ENCODE results near the gene MCUB. TPM values are rescaled to one million over a fixed set of nuclear protein-coding genes. Genes with fewer than 3 reads are reported as not detected.
A peak's percentile ranks its signal among the peaks of the same experiment; 100 is the strongest.

Gene MCUB
- total and polyA plus RNA-seq, 9 of the 15 experiments (the other 6 are each of a cell fraction or from before 2014, with no cell fraction given) = 1.4 to 21.5 (median 5.4) TPM

GRCh38 chr4:109702950-109703663 lies 143.1 kb downstream of the MCUB start, which contains the start of gene CASP6 (continued):
- TF ChIP-seq ZNF639 (CRISPR knock-in tag; conservative IDR thresholded peaks at IDR 0.05 in 1 of 2, IDR thresholded peaks at IDR 0.05 in 1 of 2) = peak in 1 of 2 experiments; percentile 62; a peak in 1 of 4 replicates
- no peak for TF ChIP-seq POLR3A (IDR thresholded peaks at IDR 0.05; ENCODE audit: borderline replicate concordance, extremely low read depth, insufficient read depth, insufficient read length)
- TF ChIP-seq, protein P1, sequence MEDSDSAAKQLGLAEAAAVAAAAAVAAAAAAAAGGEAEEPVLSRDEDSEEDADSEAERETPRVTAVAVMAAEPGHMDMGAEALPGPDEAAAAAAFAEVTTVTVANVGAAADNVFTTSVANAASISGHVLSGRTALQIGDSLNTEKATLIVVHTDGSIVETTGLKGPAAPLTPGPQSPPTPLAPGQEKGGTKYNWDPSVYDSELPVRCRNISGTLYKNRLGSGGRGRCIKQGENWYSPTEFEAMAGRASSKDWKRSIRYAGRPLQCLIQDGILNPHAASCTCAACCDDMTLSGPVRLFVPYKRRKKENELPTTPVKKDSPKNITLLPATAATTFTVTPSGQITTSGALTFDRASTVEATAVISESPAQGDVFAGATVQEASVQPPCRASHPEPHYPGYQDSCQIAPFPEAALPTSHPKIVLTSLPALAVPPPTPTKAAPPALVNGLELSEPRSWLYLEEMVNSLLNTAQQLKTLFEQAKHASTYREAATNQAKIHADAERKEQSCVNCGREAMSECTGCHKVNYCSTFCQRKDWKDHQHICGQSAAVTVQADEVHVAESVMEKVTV (CRISPR knock-in tag; IDR thresholded peaks at IDR 0.05) = peak; percentile 53
- TF ChIP-seq SUPT5H (IDR thresholded peaks at IDR 0.05) = peak; percentile 84
- TF ChIP-seq HBP1 (CRISPR knock-in tag; IDR thresholded peaks at IDR 0.05) = no peak
- TF ChIP-seq RBBP5 (IDR thresholded peaks at IDR 0.05; ENCODE audit: borderline replicate concordance, insufficient read depth, low read length, poor library complexity, severe bottlenecking) = peak; percentile 66
- TF ChIP-seq ATF1 (CRISPR knock-in tag; IDR thresholded peaks at IDR 0.05) = no peak
- TF ChIP-seq ATF1 (tag; IDR thresholded peaks at IDR 0.05) = peak; percentile 47
- TF ChIP-seq TAF9B (IDR thresholded peaks at IDR 0.05; ENCODE audit: partially characterized antibody) = no peak
- peak; percentile 68 to 72 for TF ChIP-seq RAD21 (CRISPR knock-in tag; conservative IDR thresholded peaks at IDR 0.05 in 1 of 2, IDR thresholded peaks at IDR 0.05 in 1 of 2)
- TF ChIP-seq CCNT2 (IDR thresholded peaks at IDR 0.05; ENCODE audit: borderline replicate concordance, extremely low read depth, insufficient read length, low read depth, low read length) = peak; percentile 71
- TF ChIP-seq TFAP4 (CRISPR knock-in tag; IDR thresholded peaks at IDR 0.05; ENCODE audit: borderline replicate concordance) = peak; percentile 55
- TF ChIP-seq ZNF780A (CRISPR knock-in tag; IDR thresholded peaks at IDR 0.05) = no peak
- no peak for TF ChIP-seq MXI1 (IDR thresholded peaks at IDR 0.05; ENCODE audit: low read depth, low read length)
- no peak for TF ChIP-seq TSC22D4 (tag; IDR thresholded peaks at IDR 0.05)
- TF ChIP-seq, protein P2, sequence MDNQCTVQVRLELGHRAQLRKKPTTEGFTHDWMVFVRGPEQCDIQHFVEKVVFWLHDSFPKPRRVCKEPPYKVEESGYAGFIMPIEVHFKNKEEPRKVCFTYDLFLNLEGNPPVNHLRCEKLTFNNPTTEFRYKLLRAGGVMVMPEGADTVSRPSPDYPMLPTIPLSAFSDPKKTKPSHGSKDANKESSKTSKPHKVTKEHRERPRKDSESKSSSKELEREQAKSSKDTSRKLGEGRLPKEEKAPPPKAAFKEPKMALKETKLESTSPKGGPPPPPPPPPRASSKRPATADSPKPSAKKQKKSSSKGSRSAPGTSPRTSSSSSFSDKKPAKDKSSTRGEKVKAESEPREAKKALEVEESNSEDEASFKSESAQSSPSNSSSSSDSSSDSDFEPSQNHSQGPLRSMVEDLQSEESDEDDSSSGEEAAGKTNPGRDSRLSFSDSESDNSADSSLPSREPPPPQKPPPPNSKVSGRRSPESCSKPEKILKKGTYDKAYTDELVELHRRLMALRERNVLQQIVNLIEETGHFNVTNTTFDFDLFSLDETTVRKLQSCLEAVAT (IDR thresholded peaks at IDR 0.05) = peak; percentile 52 to 53; a peak in 2 of 4 replicates
- TF ChIP-seq, protein P3, sequence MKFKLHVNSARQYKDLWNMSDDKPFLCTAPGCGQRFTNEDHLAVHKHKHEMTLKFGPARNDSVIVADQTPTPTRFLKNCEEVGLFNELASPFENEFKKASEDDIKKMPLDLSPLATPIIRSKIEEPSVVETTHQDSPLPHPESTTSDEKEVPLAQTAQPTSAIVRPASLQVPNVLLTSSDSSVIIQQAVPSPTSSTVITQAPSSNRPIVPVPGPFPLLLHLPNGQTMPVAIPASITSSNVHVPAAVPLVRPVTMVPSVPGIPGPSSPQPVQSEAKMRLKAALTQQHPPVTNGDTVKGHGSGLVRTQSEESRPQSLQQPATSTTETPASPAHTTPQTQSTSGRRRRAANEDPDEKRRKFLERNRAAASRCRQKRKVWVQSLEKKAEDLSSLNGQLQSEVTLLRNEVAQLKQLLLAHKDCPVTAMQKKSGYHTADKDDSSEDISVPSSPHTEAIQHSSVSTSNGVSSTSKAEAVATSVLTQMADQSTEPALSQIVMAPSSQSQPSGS (CRISPR knock-in tag; IDR thresholded peaks at IDR 0.05) = no peak
- 0 out of 2 replicates have a peak, but pooled peaks have one; percentile 44 for TF ChIP-seq ZNF23 (CRISPR knock-in tag; IDR thresholded peaks at IDR 0.05)
